ENCODE data around the gene ZNF627. TPM values are rescaled to one million over a fixed set of nuclear protein-coding genes. Genes with fewer than 3 reads are reported as not detected.

Gene ZNF627
- total RNA-seq, 3 donors from 2014 or later: 2.6 to 3.5 (median 3.4) TPM

DNA sequence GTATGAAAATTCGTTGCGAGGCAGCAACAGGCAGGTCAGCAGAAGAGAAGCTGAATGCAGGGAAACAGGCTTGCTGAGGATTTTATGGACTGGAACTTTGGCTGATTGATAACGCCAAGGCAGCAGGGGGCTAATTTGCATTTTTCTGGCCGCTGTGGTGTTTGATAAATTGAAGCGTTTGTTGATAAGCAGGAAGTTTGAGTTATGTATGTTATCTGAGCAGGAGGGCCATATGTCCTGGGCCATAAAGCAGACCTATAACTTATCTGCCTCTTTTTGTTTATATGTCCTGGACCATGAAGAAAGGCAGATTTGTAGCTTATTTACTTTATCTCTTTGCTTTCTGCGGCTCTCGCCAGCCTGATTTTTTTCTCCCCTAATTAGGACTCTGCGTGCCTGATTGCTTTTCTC, 65.9 kb downstream of the ZNF627 start:
- Mint-ChIP-seq H3K4me3 (no peak overlapping the region), H3K9me3 (no peaks in the 10 kb centered on the region), H3K36me3 (ENCODE audit: insufficient read depth) (no peaks in the 10 kb centered on the region), H3K4me1 (ENCODE audit: low read depth) (no peaks in the 10 kb centered on the region), H3K27me3 (ENCODE audit: low read depth) (peaks cover 3% of the 10 kb centered on the region)
- DNase-seq: no peak
- no peak for ATAC-seq

Other genes starting within 250 kb of the ZNF627 start
- 1 to 10 TPM; 2.4 to 4.1 (median 3.8) TPM for gene PLPPR2, start 242.1 kb upstream of the ZNF627 start, total RNA-seq
- 1 to 10 TPM; 2.0 to 3.1 (median 2.1) TPM for gene SWSAP1, start 222.8 kb upstream of the ZNF627 start, total RNA-seq
- gene EPOR, start 213.2 kb upstream of the ZNF627 start, total RNA-seq: 1 to 10 TPM; 1.8 to 2.0 (median 1.8) TPM
- gene RGL3, start 178.2 kb upstream of the ZNF627 start, total RNA-seq: under 1 TPM in 2 of 3 donors, not detected in 1; 0.29 to 0.51 TPM
- under 1 TPM in 1 of 3 donors, not detected in 2; 0.11 TPM for gene ODAD3, start 162.4 kb upstream of the ZNF627 start, total RNA-seq
- 100 to 1,000 TPM; 273 to 327 (median 319) TPM for gene PRKCSH, start 161.8 kb upstream of the ZNF627 start, total RNA-seq
- gene ELAVL3, start 116.4 kb upstream of the ZNF627 start, total RNA-seq: under 1 TPM in 1 of 3 donors, not detected in 2; 0.19 TPM
- 10 to 100 TPM; 12.3 to 16.9 (median 13.9) TPM for gene ZNF653, start 91.6 kb upstream of the ZNF627 start, total RNA-seq
- 10 to 100 TPM; 72.3 to 88.1 (median 81.9) TPM for gene ECSIT, start 68.3 kb upstream of the ZNF627 start, total RNA-seq
- under 1 TPM in 1 of 3 donors, not detected in 2; 0.25 TPM for gene CNN1, start 58.6 kb upstream of the ZNF627 start, total RNA-seq
- 10 to 100 TPM; 82.5 to 91.6 (median 86.4) TPM for gene ELOF1, start 38.3 kb upstream of the ZNF627 start, total RNA-seq
- 1 to 10 TPM; 2.4 to 2.9 (median 2.8) TPM for gene ACP5, start 19.8 kb upstream of the ZNF627 start, total RNA-seq
- 1 to 10 TPM; 1.3 to 2.9 (median 1.3) TPM for gene ZNF823, start 141.5 kb downstream of the ZNF627 start, total RNA-seq
- 1 to 10 TPM; 1.6 to 2.9 (median 1.7) TPM for gene ZNF441, start 169.5 kb downstream of the ZNF627 start, total RNA-seq
- gene ZNF491, start 201.0 kb downstream of the ZNF627 start, total RNA-seq: under 1 TPM; 0.13 to 0.33 (median 0.16) TPM
- 1 to 10 TPM; 4.2 to 4.6 (median 4.3) TPM for gene ZNF440, start 216.8 kb downstream of the ZNF627 start, total RNA-seq